SK-N-SH (cell line): ENCODE data around the gene ZNF107. TPM values are rescaled to one million over a fixed set of nuclear protein-coding genes. Genes with fewer than 3 reads are reported as not detected.

Experiments
- CTCF ChIA-PET: fragments of 300-600, 350-600 bp; formaldehyde crosslinking; extraction: SDS; loops from one replicate; lab custom pipeline; 2021; lab: Yijun Ruan, JAX
- POLR2A ChIA-PET: fragments of 350-600 bp; sonication (Branson Sonifier 250); formaldehyde crosslinking; extraction: SDS; loops from one replicate; lab custom pipeline; 2020; ENCODE audit warnings: antibody characterized with exemption, inconsistent platforms; lab: Yijun Ruan, JAX
- DNase-seq: peaks from one replicate; pipeline ENCODE4 v3.0.0; 2012
- H2AFZ ChIP-seq: fragments of 200-600 bp; sonication (generic); 2 replicates; pipeline ENCODE4 v1.8.1; 2016; ENCODE audit warnings: antibody characterized with exemption, mild to moderate bottlenecking, low read depth
- H3F3A ChIP-seq: fragments of 200-600 bp; sonication (generic); replicated peaks from 2 replicates; pipeline ENCODE3; 2016; ENCODE audit warnings: antibody characterized with exemption, mild to moderate bottlenecking; ENCODE audit not compliant: insufficient read depth
- H3K27ac ChIP-seq, 2 experiments: fragments of 200-500 bp in 1 of 2; fragments of 200-600 bp in 1 of 2; sonication (Bioruptor generic) in 1 of 2; sonication (generic), shearing (Covaris generic) in 1 of 2; 2 replicates each; pipeline versions ENCODE4 v1.5.1 to v1.6.1; 2014 to 2016; ENCODE audit warnings: low read depth in 2 of 2, inconsistent platforms in 1 of 2, low read length in 1 of 2, mild to moderate bottlenecking in 1 of 2, mixed read lengths in 1 of 2
- H3K27me3 ChIP-seq: fragments of 200-600 bp; sonication (generic), shearing (Covaris generic); 2 replicates; pipeline ENCODE4 v1.6.1; 2016; ENCODE audit warnings: mixed run types; ENCODE audit not compliant: insufficient read depth
- H3K36me3 ChIP-seq, 2 experiments: fragments of 200-500 bp in 1 of 2; fragments of 200-600 bp in 1 of 2; sonication (Bioruptor generic) in 1 of 2; sonication (generic) in 1 of 2; replicated peaks in 1 of 2; 2 replicates each; pipeline versions ENCODE3 to v1.5.1; 2014 to 2016; ENCODE audit warnings: low read length in 1 of 2, mild to moderate bottlenecking in 1 of 2; ENCODE audit not compliant: insufficient read depth in 2 of 2, control insufficient read depth in 1 of 2
- H3K4me1 ChIP-seq, 2 experiments: fragments of 200-500 bp in 1 of 2; fragments of 200-600 bp in 1 of 2; sonication (Bioruptor generic) in 1 of 2; sonication (generic), shearing (Covaris generic) in 1 of 2; 2 replicates each; pipeline versions ENCODE4 v1.5.1 to v1.6.1; 2014 to 2016; ENCODE audit warnings: low read depth in 1 of 2, low read length in 1 of 2, mixed run types in 1 of 2; ENCODE audit not compliant: insufficient read depth in 2 of 2, control insufficient read depth in 1 of 2
- H3K4me2 ChIP-seq: fragments of 200-600 bp; sonication (generic), shearing (Covaris generic); 2 replicates; pipeline ENCODE4 v1.6.1; 2017; ENCODE audit warnings: mixed run types
- H3K4me3 ChIP-seq, 2 experiments: fragments of 200-500 bp in 1 of 2; fragments of 200-600 bp in 1 of 2; sonication (Bioruptor generic) in 1 of 2; sonication (generic), shearing (Covaris generic) in 1 of 2; 2 replicates each; pipeline versions ENCODE4 v1.5.1 to v1.8.1; 2014 to 2016; ENCODE audit warnings: low read depth in 2 of 2, inconsistent platforms in 1 of 2, low read length in 1 of 2, mild to moderate bottlenecking in 1 of 2, mixed read lengths in 1 of 2, moderate library complexity in 1 of 2
- H3K79me2 ChIP-seq: fragments of 200-600 bp; sonication (generic); 2 replicates; pipeline ENCODE4 v1.8.1; 2017; ENCODE audit warnings: mild to moderate bottlenecking; ENCODE audit not compliant: insufficient read depth
- H3K9ac ChIP-seq: fragments of 200-600 bp; sonication (generic); 2 replicates; pipeline ENCODE4 v1.6.1; 2017; ENCODE audit warnings: mixed run types
- H3K9me2 ChIP-seq: fragments of 200-600 bp; sonication (generic); 2 replicates; pipeline ENCODE4 v1.6.1; 2017; ENCODE audit warnings: mixed run types
- H3K9me3 ChIP-seq: fragments of 200-600 bp; sonication (generic); 2 replicates; pipeline ENCODE4 v1.6.1; 2017; ENCODE audit warnings: mixed run types, mild to moderate bottlenecking, moderate library complexity
- H4K20me1 ChIP-seq: fragments of 200-600 bp; sonication (generic); 2 replicates; pipeline ENCODE4 v1.6.1; 2017; ENCODE audit warnings: mild to moderate bottlenecking, mixed run types; ENCODE audit not compliant: insufficient read depth
- CTCF ChIP-seq: fragments of 200-600 bp; sonication (generic); IDR thresholded peaks from 2 replicates; pipeline ENCODE4 v1.6.1; 2017; ENCODE audit warnings: antibody characterized with exemption, mild to moderate bottlenecking, moderate library complexity
- EZH2phosphoT487 ChIP-seq: fragments of 200-600 bp; sonication (generic); IDR thresholded peaks from 2 replicates; pipeline ENCODE4 v1.6.1; 2017; ENCODE audit warnings: low read depth, mixed run types, mild to moderate bottlenecking, antibody characterized with exemption, moderate library complexity, borderline replicate concordance
- FOSL2 ChIP-seq: IDR thresholded peaks from 2 replicates; pipeline ENCODE4 v1.4.0; 2012; ENCODE audit warnings: low read depth, mild to moderate bottlenecking, moderate library complexity, borderline replicate concordance
- FOXM1 ChIP-seq: IDR thresholded peaks from 2 replicates; pipeline ENCODE4 v1.4.0; 2012; ENCODE audit warnings: low read depth, mild to moderate bottlenecking
- JUND ChIP-seq: IDR thresholded peaks from 2 replicates; pipeline ENCODE4 v1.4.0; 2012
- NFIC ChIP-seq: IDR thresholded peaks from 2 replicates; pipeline ENCODE4 v1.4.0; 2012; ENCODE audit warnings: borderline replicate concordance
- NRF1 ChIP-seq: IDR thresholded peaks from 2 replicates; pipeline ENCODE4 v1.6.1; 2012; ENCODE audit warnings: low read depth, mild to moderate bottlenecking, low read length
- PBX3 ChIP-seq: IDR thresholded peaks from 2 replicates; pipeline ENCODE4; 2012
- POLR2AphosphoS5 ChIP-seq: IDR thresholded peaks from 2 replicates; pipeline ENCODE4 v1.6.1; 2012; ENCODE audit warnings: low read depth, low read length
- RCOR1 ChIP-seq: fragments of 150-350 bp; IDR thresholded peaks from 2 replicates; pipeline ENCODE4 v1.6.1; 2017; ENCODE audit warnings: antibody characterized with exemption, low read length
- TAF1 ChIP-seq: IDR thresholded peaks from 2 replicates; pipeline ENCODE4 v1.6.1; 2012; ENCODE audit warnings: low read depth, mild to moderate bottlenecking, low read length, moderate library complexity, borderline replicate concordance
- YY1 ChIP-seq: IDR thresholded peaks from 2 replicates; pipeline ENCODE4 v1.4.0; 2012; ENCODE audit warnings: low read depth, mild to moderate bottlenecking
- WGBS: methylation state at CpG from one replicate; pipeline ENCODE4 v1.1.6; 2017; ENCODE audit warnings: low lambda C conversion rate; 5-methylcytosine and 5-hydroxymethylcytosine counted together
- polyA plus RNA-seq, 3 experiments: library from polyadenylated mRNA; depleted of rRNA; stranded (reverse); fragments of >200 nt; gene quantifications; 2 replicates each; pipeline ENCODE4 v1.2.3, GENCODE V29; 2012

The ZNF107 gene
- polyA plus RNA-seq, 1 of the 3 experiments (the other 2 are of a cell fraction): 2.0 TPM

GRCh38 chr7:64685091-64685490 is 19.2 kb downstream of the ZNF107 start:
- H3K27ac ChIP-seq: no peak overlapping the region
- H3F3A ChIP-seq: no peaks in the 10 kb centered on the region
- 96% methylated on average over 9 of the region's 9 CpGs for WGBS
- H3K79me2 ChIP-seq: peaks cover 50% of the 10 kb centered on the region; the same call in 1 of the 2 replicates
- H3K4me1 ChIP-seq: peaks cover 0 to 3% of the 10 kb centered on the region in 2 experiments; a peak in 1 of 4 replicates
- DNase-seq: no peak
- no peaks in the 10 kb centered on the region for H3K9me2 ChIP-seq
- no peaks in the 10 kb centered on the region for H3K27me3 ChIP-seq
- H3K4me3 ChIP-seq: no peak overlapping the region
- no peak overlapping the region for H3K9ac ChIP-seq
- TF ChIP-seq JUND (no peak), EZH2phosphoT487 (no peak)
- POLR2A ChIA-PET: no interaction called here
- no peak overlapping the region for H2AFZ ChIP-seq
- H4K20me1 ChIP-seq: no peaks in the 10 kb centered on the region
- H3K36me3 ChIP-seq: peaks cover 55 to 58% of the 10 kb centered on the region in 2 experiments
- CTCF ChIA-PET: interaction anchor here (0.5 to 1.8 kb wide), 3 partner anchors 15 to 358 kb away, joined by 3 to 5 read pairs (median 4); no protein-coding TSS in a partner anchor
- H3K9me3 ChIP-seq: no peaks in the 10 kb centered on the region; the same call in 1 of the 2 replicates
- H3K4me2 ChIP-seq: no peak overlapping the region

GRCh38 chr7:64685741-64686140 is 19.8 kb downstream of the ZNF107 start:
- no peak overlapping the region for H2AFZ ChIP-seq
- no peak overlapping the region for H3K27ac ChIP-seq
- H3K4me2 ChIP-seq: no peak overlapping the region
- peaks cover 0 to 3% of the 10 kb centered on the region in 2 experiments; a peak in 1 of 4 replicates for H3K4me1 ChIP-seq
- H3K79me2 ChIP-seq: peaks cover 43% of the 10 kb centered on the region; the same call in 1 of the 2 replicates
- no peaks in the 10 kb centered on the region for H4K20me1 ChIP-seq
- POLR2A ChIA-PET: no interaction called here
- no peaks in the 10 kb centered on the region for H3F3A ChIP-seq
- no peaks in the 10 kb centered on the region for H3K9me2 ChIP-seq
- CTCF ChIA-PET: interaction anchor here (0.5 to 1.8 kb wide), 3 partner anchors 16 to 357 kb away, joined by 3 to 5 read pairs (median 4); no protein-coding TSS in a partner anchor
- H3K9me3 ChIP-seq: no peaks in the 10 kb centered on the region; the same call in 1 of the 2 replicates
- H3K9ac ChIP-seq: no peak overlapping the region
- no peak overlapping the region for H3K4me3 ChIP-seq
- H3K27me3 ChIP-seq: no peaks in the 10 kb centered on the region
- peaks cover 55 to 58% of the 10 kb centered on the region in 2 experiments for H3K36me3 ChIP-seq
- 92% methylated on average over 3 of the region's 3 CpGs for WGBS
- TF ChIP-seq TAF1: no peak
- no peak for TF ChIP-seq RCOR1
- TF ChIP-seq FOXM1: no peak
- no peak for TF ChIP-seq NFIC
- no peak for TF ChIP-seq NRF1
- no peak for TF ChIP-seq CTCF
- TF ChIP-seq YY1: no peak
- no peak for TF ChIP-seq FOSL2
- TF ChIP-seq PBX3: no peak
- TF ChIP-seq POLR2AphosphoS5: no peak
- no peak for DNase-seq
